ENCODE data around the gene TMEM164. TPM values are rescaled to one million over a fixed set of nuclear protein-coding genes. Genes with fewer than 3 reads are reported as not detected.

Gene TMEM164
- polyA plus RNA-seq, 1 experiment, result 12.9 TPM

- POLR2A ChIA-PET, result interaction anchor here (1.9 kb wide), 1 partner anchor 106 kb away, joined by 9 read pairs; the partner anchor contains the start of gene AMMECR1
- TF ChIP-seq CTCF (IDR thresholded peaks at IDR 0.05; ENCODE audit: low read depth, low read length), result no peak
- no peak overlapping the region for H3K4me3 ChIP-seq (ENCODE audit: low read depth, low read length)
- H3K27me3 ChIP-seq (ENCODE audit: control insufficient read depth, insufficient read depth, low read length), result no peaks in the 10 kb centered on the region
- H3K9me3 ChIP-seq (ENCODE audit: control insufficient read depth, insufficient read depth, low read length), result no peaks in the 10 kb centered on the region
- DNase-seq (ENCODE audit: low read depth, low spot score), result no peak
- H3K27ac ChIP-seq (ENCODE audit: low read depth, low read length), result no peak overlapping the region
- CTCF ChIA-PET, result interaction anchor here (0.6 to 2.6 kb wide), 3 partner anchors 9 to 197 kb away, joined by 3 to 10 read pairs (median 4); no protein-coding TSS in a partner anchor
These were observed 208.4 kb downstream of the TMEM164 start for GRCh38 chrX:110211340-110211739.

GRCh38 chrX:110212299-110212698, 209.4 kb downstream of the TMEM164 start:
- H3K9me3 ChIP-seq (ENCODE audit: control insufficient read depth, insufficient read depth, low read length), result no peaks in the 10 kb centered on the region
- POLR2A ChIA-PET, result no interaction called here
- H3K27ac ChIP-seq (ENCODE audit: low read depth, low read length), result no peak overlapping the region
- H3K4me3 ChIP-seq (ENCODE audit: low read depth, low read length), result no peak overlapping the region
- H3K27me3 ChIP-seq (ENCODE audit: control insufficient read depth, insufficient read depth, low read length), result no peaks in the 10 kb centered on the region
- CTCF ChIA-PET, result no interaction called here
- DNase-seq (ENCODE audit: low read depth, low spot score), result no peak
- peak; percentile 25 for TF ChIP-seq CTCF (IDR thresholded peaks at IDR 0.05; ENCODE audit: low read depth, low read length)

GRCh38 chrX:110213183-110213582, 210.3 kb downstream of the TMEM164 start:
- ChIA-PET CTCF (no interaction called here), POLR2A (no interaction called here)
- no peak for DNase-seq (ENCODE audit: low read depth, low spot score)
- no peak for TF ChIP-seq CTCF (IDR thresholded peaks at IDR 0.05; ENCODE audit: low read depth, low read length)
- Histone ChIP-seq H3K27me3 (ENCODE audit: control insufficient read depth, insufficient read depth, low read length) (no peaks in the 10 kb centered on the region), H3K9me3 (ENCODE audit: control insufficient read depth, insufficient read depth, low read length) (no peaks in the 10 kb centered on the region), H3K4me3 (ENCODE audit: low read depth, low read length) (no peak overlapping the region), H3K27ac (ENCODE audit: low read depth, low read length) (no peak overlapping the region)

GRCh38 chrX:110214684-110215083, 211.8 kb downstream of the TMEM164 start:
- no peak overlapping the region for H3K4me3 ChIP-seq (ENCODE audit: low read depth, low read length)
- no peaks in the 10 kb centered on the region for H3K9me3 ChIP-seq (ENCODE audit: control insufficient read depth, insufficient read depth, low read length)
- DNase-seq (ENCODE audit: low read depth, low spot score), result no peak
- no peaks in the 10 kb centered on the region for H3K27me3 ChIP-seq (ENCODE audit: control insufficient read depth, insufficient read depth, low read length)
- TF ChIP-seq CTCF (IDR thresholded peaks at IDR 0.05; ENCODE audit: low read depth, low read length), result no peak
- H3K27ac ChIP-seq (ENCODE audit: low read depth, low read length), result no peak overlapping the region
- ChIA-PET CTCF (interaction anchor here (0.6 to 1.1 kb wide), 2 partner anchors 38 to 68 kb away, joined by 3 to 4 read pairs; no protein-coding TSS in a partner anchor), POLR2A (no interaction called here)

GRCh38 chrX:110215411-110215810, 212.5 kb downstream of the TMEM164 start:
- TF ChIP-seq CTCF (IDR thresholded peaks at IDR 0.05; ENCODE audit: low read depth, low read length), result no peak
- Histone ChIP-seq H3K27me3 (ENCODE audit: control insufficient read depth, insufficient read depth, low read length) (no peaks in the 10 kb centered on the region), H3K4me3 (ENCODE audit: low read depth, low read length) (no peak overlapping the region), H3K27ac (ENCODE audit: low read depth, low read length) (no peak overlapping the region), H3K9me3 (ENCODE audit: control insufficient read depth, insufficient read depth, low read length) (no peaks in the 10 kb centered on the region)
- POLR2A ChIA-PET, result no interaction called here
- DNase-seq (ENCODE audit: low read depth, low spot score), result no peak
- CTCF ChIA-PET, result interaction anchor here (1.1 kb wide), 1 partner anchor 68 kb away, joined by 3 read pairs; no protein-coding TSS in a partner anchor
